ENCODE data around the gene CCDC107.

The CCDC107 gene

DNA sequence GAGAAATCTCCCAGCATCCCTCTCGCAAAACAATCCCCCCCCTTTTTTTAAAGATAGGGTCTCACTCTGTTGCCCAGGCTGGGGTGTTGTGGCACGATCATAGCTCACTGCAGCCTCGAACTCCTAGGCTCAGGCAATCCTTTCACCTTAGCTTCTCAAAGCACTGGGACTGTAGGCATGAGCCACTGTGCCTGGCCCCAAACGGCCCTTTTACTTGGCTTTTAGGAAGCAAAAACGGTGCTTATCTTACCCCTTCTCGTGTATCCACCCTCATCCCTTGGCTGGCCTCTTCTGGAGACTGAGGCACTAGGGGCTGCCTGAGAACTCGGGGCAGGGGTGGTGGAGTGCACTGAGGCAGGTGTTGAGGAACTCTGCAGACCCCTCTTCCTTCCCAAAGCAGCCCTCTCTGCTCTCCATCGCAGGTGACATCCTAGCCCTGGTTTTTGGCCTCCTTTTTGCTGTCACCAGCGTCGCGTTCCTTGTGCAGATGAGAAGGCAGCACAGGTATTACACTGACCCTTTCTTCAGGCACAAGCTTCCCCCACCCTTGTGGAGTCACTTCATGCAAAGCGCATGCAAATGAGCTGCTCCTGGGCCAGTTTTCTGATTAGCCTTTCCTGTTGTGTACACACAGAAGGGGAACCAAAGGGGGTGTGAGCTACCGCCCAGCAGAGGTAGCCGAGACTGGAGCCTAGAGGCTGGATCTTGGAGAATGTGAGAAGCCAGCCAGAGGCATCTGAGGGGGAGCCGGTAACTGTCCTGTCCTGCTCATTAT lies 22.4 kb downstream of the CCDC107 start:
- H3K4me3 ChIP-seq (ENCODE audit: control insufficient read depth, low read depth, low read length) = no peak overlapping the region
- TF ChIP-seq CTCF (conservative IDR thresholded peaks at IDR 0.05; ENCODE audit: control insufficient read depth, insufficient read depth, low read depth, low read length) = no peak
- DNase-seq (ENCODE audit: low read depth) = no peak

DNA sequence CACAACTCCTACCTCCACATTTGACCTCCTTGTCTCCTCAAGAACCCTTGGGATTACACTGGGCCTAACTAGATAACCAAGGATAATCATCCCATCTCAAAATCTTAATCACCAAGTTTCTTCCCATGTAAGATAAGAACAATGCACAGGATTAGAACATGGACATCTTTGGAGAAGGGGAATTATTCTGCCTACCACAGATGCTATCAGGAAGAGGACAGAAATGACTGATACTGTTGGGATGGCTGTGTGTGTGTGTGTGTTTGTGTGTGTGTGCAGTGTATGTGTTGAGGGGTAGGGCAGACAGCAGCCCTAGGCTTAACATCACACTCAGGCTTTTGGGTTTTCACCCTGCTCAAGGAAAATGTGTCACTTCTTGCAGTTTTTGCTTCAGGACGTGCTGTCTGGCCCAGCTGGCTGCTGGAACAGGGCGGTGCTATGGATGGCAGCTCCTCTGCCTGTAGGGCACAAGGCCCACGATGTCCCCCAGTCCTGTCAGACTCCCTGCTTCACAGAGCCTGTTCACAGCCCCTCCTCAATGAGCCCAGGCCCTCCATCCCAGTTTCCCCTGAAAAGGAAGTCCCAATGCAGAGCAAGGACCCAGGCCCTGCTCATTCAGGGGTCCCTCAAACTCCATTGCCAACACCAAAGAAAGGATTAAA lies 23.4 kb downstream of the CCDC107 start:
- no peak for TF ChIP-seq CTCF (conservative IDR thresholded peaks at IDR 0.05; ENCODE audit: control insufficient read depth, insufficient read depth, low read depth, low read length)
- H3K4me3 ChIP-seq (ENCODE audit: control insufficient read depth, low read depth, low read length) = no peak overlapping the region
- no peak for DNase-seq (ENCODE audit: low read depth)

DNA sequence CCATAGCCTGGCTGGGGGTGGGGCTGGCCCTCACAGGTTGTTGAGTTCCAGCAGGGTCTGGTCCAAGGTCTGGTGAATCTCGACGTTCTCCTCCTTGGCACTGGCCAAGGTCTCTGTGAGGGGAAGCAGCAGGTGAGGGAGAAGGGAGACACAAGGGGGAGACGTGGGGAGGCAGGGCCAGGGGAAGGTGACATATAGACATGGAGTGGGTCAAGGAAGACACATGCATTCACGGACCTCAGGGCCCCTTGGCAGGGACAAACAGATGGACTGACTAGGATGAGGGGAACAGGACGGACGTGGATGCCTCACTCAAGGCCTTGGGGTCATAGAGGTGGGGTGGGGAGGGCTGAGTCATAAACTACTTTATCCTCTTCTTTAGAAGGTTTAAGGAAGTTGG lies 24.0 kb downstream of the CCDC107 start:
- H3K4me3 ChIP-seq (ENCODE audit: control insufficient read depth, low read depth, low read length) = no peak overlapping the region
- TF ChIP-seq CTCF (conservative IDR thresholded peaks at IDR 0.05; ENCODE audit: control insufficient read depth, insufficient read depth, low read depth, low read length) = no peak
- peak; percentile 37 for DNase-seq (ENCODE audit: low read depth)

- no peak for DNase-seq (ENCODE audit: low read depth)
- no peak overlapping the region for H3K4me3 ChIP-seq (ENCODE audit: control insufficient read depth, low read depth, low read length)
- TF ChIP-seq CTCF (conservative IDR thresholded peaks at IDR 0.05; ENCODE audit: control insufficient read depth, insufficient read depth, low read depth, low read length) = no peak
These were observed 24.6 kb downstream of the CCDC107 start for GRCh38 chr9:35682520-35683315.

- no peak for TF ChIP-seq CTCF (conservative IDR thresholded peaks at IDR 0.05; ENCODE audit: control insufficient read depth, insufficient read depth, low read depth, low read length)
- no peak for DNase-seq (ENCODE audit: low read depth)
- H3K4me3 ChIP-seq (ENCODE audit: control insufficient read depth, low read depth, low read length) = no peak overlapping the region
These were observed 25.2 kb downstream of the CCDC107 start for GRCh38 chr9:35683323-35683722.

- DNase-seq (ENCODE audit: low read depth) = no peak
- TF ChIP-seq CTCF (conservative IDR thresholded peaks at IDR 0.05; ENCODE audit: control insufficient read depth, insufficient read depth, low read depth, low read length) = no peak
- H3K4me3 ChIP-seq (ENCODE audit: control insufficient read depth, low read depth, low read length) = no peak overlapping the region
These were observed 26.8 kb downstream of the CCDC107 start for GRCh38 chr9:35684921-35685320.
